Globus pallidus (tissue), 1 donor: ENCODE data around the gene FCRL4.

ENCODE experiments used
- DNase-seq: peaks from one replicate; pipeline ENCODE4 v3.0.0-alpha.2; 2015; ENCODE audit warnings: low spot score

The FCRL4 gene

DNA sequence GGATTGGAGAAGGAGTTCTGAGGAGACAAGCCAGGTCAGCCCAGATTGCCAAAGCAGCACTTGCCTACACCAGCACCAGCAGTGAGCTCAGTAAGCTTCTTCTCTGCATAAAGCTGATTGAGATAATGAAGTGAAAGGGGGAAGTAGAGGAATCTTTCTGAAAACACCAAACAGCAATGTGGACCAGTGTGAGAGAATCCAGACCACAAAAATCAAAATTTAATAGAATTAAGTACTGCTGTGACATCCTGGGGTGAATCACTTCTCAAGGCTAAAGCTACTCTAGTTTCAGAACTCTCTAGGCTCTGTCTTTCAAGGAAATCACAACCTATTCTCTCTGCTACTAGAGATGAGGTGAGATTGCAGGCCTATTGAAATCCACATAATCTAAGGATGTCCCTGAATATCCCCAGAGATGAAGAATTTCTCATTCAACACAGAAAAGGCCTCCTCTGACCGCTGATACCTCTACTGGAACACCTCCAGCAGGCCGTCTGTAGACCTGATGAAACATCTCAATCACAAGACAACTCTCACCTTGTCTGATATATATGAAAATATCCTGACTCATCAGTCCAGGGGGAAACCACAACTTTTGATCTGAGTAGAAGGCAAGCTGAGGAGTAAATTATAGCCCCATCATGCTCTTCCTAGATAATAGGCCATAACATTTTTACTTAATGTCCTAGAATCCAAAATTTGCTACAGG, at the start of gene FCRL4:
Gene FCRL4 (minus strand): TSS at position 127 of the 709 bp plus-strand sequence. CDS start 141 bp downstream, outside the sequence.
- DNase-seq: no peak

DNA sequence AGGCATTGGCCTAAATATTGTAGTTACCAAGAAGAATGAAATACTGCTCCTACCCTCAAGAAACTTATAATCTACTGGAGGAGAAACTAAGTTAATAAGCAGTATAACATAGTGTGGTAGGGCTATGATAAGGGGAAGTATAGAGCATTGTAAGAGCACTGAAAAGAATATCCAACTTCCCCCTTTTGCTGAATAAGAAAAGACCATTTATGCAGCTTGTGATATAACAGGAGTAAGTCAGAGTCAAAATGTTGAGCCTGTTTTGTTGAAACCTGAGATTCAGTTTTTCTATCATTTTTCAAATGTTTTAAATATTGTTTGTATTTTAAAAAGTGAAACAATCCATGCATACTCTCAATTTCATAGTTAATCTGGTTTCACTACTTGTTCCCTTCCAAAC, 48.3 kb upstream of the FCRL4 start:
- DNase-seq: no peak

DNA sequence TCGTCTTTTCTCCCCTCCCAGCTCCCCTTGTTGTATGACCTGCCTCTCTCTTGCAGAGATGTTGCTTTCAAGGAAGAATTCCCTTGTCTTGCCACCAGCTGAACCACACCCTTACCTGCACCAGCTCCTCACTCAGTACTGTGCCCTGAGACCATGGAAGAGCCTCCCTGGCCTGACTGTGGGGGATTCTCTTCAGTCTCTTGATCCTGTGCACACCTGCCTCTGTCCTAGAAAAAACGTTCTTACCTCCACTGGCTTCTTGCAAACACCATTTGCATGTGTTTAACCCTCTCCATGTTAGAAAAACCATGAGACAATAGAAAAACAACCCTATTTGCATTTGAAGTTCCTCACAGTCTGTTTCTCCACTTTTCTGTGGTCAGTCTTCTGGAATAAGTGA, 43.3 kb upstream of the FCRL4 start:
- no peak for DNase-seq

DNA sequence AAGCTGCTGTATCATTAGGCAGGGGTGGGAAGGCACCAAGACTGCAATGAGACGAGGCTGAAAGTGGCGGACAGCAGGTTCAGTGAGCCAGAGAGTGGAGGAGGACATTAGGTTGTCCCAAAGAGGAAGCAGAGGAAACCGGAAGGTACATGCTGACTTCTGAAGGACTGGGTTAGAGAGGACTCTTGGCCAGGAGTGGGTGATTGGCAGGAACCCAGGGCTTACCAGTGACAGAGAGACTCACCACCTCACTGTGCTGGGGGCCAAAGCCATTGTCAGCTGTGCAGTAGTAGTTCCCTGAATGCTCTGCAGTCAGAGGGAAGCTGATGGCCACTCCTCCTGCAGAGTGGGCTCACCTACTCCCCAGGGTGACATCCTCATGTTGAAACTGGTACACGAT, 41.9 kb upstream of the FCRL4 start:
- DNase-seq: no peak

GRCh38 chr1:157628773-157629172, 30.9 kb upstream of the FCRL4 start:
- no peak for DNase-seq

GRCh38 chr1:157626099-157626498, 28.2 kb upstream of the FCRL4 start:
- no peak for DNase-seq

DNA sequence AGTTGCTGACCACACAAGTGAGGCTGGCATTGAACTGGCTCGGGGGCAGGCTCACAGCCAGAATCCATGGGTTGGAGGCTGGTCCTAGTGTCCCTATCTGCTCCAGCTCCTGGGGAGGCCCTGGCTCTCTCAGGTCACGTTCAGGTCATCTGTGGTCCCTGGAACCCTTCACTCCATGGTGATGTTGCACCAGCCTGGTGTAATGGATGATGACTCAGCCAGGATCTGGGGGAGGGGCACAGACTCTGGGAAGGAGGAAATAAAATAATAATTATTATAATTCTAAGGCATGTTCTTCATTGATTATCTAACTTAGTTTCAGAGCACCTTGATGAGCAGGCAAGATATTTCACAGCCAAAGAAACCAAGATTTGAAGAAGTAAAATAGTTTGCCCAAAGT, 26.6 kb upstream of the FCRL4 start:
- DNase-seq: no peak

GRCh38 chr1:157622471-157622870, 24.6 kb upstream of the FCRL4 start:
- DNase-seq: no peak

GRCh38 chr1:157618190-157618589, 20.3 kb upstream of the FCRL4 start:
- no peak for DNase-seq

- DNase-seq: no peak
Observed at GRCh38 chr1:157600236-157600635, 2.4 kb upstream of the FCRL4 start.

GRCh38 chr1:157596384-157596783, 1.5 kb downstream of the FCRL4 start:
- no peak for DNase-seq

GRCh38 chr1:157595356-157595755, 2.5 kb downstream of the FCRL4 start:
- DNase-seq: no peak

- DNase-seq: no peak
Observed at GRCh38 chr1:157585984-157586383, 11.9 kb downstream of the FCRL4 start.

- no peak for DNase-seq
Observed at GRCh38 chr1:157584503-157584902, 13.4 kb downstream of the FCRL4 start.

DNA sequence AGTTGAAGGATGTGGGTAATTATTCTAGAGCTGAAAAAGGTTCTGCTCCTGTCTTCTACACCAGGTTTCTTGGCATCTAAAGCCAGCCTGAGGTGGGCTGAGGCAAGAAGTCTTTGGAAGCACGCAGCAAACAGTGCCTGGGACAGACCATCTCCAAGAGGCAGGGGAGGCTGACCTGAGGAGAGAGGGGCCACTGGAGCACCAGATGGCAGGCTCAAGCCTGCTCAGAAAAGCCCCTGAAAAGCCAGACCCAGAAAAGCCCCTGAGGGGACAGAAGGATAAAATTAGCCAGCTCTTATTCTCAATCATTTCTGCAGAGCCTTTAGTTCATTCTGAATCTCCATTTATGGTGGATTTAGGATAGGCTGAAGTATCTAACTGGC, 17.1 kb downstream of the FCRL4 start:
- no peak for DNase-seq

GRCh38 chr1:157580179-157580827, 17.6 kb downstream of the FCRL4 start:
- DNase-seq: peak; percentile 38

- DNase-seq: no peak
Observed at GRCh38 chr1:157577420-157577819, 20.5 kb downstream of the FCRL4 start.

GRCh38 chr1:157575744-157576143, 22.1 kb downstream of the FCRL4 start:
- DNase-seq: no peak

- DNase-seq: no peak
Observed at GRCh38 chr1:157574836-157575235, 23.0 kb downstream of the FCRL4 start.

- no peak for DNase-seq
Observed at GRCh38 chr1:157566484-157567300, 31.2 kb downstream of the FCRL4 start.

DNA sequence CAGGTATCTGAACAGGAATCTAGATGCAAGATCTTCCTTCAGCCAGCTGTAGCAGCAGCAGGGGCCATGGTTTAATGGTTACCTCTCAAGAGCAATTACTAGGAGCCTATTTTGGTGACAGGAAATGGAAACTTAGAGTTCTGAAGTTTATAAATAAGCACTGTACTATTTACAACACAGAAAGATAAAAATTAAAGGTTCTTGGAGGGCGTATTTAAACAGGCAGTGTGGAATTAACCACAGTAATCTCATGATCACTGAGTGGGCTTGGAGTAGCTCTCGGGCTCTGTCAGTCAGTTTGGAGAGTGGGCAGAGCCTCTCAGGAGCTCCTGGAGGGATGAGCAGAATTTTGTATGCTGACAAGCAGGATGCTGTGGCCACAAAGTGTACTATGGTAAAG, 35.4 kb downstream of the FCRL4 start:
- no peak for DNase-seq

- no peak for DNase-seq
Observed at GRCh38 chr1:157558119-157558518, 39.8 kb downstream of the FCRL4 start.
